Heart left ventricle (tissue), 13 donors: Measurements from ENCODE around the gene CX3CL1.

Source experiments
- CTCF ChIP-seq, 12 donors: fragments of 200-600 bp; sonication (generic) in 4 of 12; IDR thresholded peaks; one replicate each; pipeline versions ENCODE4 v1.5.0 to v1.8.0; 2018 to 2022; ENCODE audit warnings: antibody characterized with exemption in 12 of 12, mild to moderate bottlenecking in 5 of 12
- POLR2A ChIP-seq, 2 donors: fragments of 450-650 bp; IDR thresholded peaks; one replicate each; pipeline ENCODE4 v1.6.1; 2017; ENCODE audit warnings: antibody characterized with exemption in 2 of 2, mild to moderate bottlenecking in 2 of 2, moderate library complexity in 2 of 2
- donor health status: ischemic (EF 13 %, LVEDD 7.1; RV severe dilation, severe dysfunction).
- donor health status: DM: no; HTN: yes; CAD: no.
- donor health status: DM: no; HTN: no; CAD: no.
- donor health status: ischemic (EF 25% LVEDD 6.9; RV normal size, moderate dysfunction).
- donor health status: ischemic (EF 25% LVEDD 5.7; RV mildly dilated, moderate dysfunction).
- donor health status: ischemic (EF 35%, LVEDD 5.7; RV mildly dilated, moderate dysfunction).
- donor health status: nonischemic (EF 11% LVEDD 7.7; RV severe dilation, severe dysfunction).
- donor health status: DM: yes; HTN: yes; CAD: no.
- donor health status: PGD.
- donor health status: ischemic (EF 29% LVEDD 5.4; RV normal size, mild dysfunction).
- donor health status: nonischemic (EF 23%, LVEDD 6.1; RV moderate dilation, normal function).

DNA sequence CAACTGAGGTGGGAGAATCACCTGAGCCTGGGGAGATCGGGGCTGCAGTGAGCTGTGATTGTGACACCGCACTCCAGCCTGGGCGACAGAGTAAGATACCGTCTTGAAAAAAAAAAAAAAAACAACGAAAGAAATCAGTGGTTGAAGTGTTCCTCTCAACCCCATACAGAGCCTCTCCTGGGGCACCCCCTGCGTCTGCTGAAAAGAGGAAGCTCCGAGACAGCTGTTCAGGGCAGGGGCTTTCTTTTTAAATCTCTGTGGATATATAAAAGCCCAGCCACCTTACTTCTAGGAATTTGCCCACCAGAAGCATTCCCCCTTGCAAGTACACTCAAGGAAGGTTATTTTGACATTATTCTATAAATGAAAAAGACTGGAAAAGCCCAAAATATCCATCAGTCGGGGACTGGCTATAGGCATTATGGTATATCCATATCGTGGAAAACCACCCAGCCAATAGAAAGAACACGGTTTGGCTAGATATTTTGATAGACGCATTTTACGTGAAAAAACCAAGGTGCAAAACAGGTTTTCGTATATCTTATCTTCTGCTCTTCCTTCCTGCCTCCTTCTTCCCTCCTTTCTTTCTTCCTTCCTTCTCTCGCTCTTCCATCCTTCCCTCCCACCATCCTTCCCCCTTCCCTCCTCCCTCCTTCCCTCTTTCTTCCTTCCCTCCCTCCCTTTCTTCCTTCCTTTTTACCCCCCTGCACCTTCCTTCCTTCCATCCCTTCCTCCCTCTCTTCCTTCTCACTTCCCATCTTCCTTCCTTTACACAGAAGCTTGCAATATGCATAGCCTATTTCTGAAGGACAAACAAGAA, 22.9 kb upstream of the CX3CL1 start:
- TF ChIP-seq CTCF (IDR thresholded peaks at IDR 0.05) (no peak), POLR2A (IDR thresholded peaks at IDR 0.05) (no peak)
